ENCODE data around the gene PTPDC1. TPM values are rescaled to one million over a fixed set of nuclear protein-coding genes. Genes with fewer than 3 reads are reported as not detected.

The PTPDC1 gene
- total RNA-seq, 1 donor from 2014 or later: 9.5 TPM

DNA sequence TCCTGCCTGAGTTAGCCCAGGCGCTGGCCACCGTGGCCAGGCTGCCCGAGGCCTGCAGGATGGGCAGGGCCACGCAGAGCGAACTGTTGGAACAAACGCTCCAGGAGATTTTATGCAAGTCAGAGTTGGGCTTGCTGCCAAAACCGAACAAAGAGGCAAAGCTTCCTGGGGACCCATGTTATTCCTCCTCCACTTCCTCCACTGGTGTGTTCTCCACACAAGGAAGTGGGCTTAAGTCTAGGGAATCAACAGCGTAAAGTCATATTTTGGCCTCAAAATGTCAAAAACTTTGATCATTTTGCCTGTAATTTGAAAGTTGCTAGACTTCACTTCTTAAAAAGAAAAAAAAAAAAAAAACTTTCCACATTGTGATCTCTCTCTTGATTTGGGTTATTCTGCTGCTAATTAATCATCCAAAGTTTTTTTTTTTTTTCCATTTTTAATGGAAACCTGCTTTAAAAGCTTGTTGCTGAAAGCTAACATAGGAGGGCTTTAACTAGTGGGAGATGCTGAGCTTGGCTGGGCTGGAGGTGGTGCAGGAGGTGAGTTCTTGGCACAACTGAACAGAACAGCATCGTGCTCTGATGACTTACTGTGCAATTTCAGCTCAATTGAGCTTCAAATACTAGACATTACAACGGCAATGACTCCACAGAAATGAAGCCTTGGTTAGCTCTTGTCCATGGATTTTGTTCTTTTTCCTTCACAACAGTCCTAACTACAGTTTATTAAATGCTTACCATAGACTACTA, 73.0 kb downstream of the PTPDC1 start:
- TF ChIP-seq, protein P1, sequence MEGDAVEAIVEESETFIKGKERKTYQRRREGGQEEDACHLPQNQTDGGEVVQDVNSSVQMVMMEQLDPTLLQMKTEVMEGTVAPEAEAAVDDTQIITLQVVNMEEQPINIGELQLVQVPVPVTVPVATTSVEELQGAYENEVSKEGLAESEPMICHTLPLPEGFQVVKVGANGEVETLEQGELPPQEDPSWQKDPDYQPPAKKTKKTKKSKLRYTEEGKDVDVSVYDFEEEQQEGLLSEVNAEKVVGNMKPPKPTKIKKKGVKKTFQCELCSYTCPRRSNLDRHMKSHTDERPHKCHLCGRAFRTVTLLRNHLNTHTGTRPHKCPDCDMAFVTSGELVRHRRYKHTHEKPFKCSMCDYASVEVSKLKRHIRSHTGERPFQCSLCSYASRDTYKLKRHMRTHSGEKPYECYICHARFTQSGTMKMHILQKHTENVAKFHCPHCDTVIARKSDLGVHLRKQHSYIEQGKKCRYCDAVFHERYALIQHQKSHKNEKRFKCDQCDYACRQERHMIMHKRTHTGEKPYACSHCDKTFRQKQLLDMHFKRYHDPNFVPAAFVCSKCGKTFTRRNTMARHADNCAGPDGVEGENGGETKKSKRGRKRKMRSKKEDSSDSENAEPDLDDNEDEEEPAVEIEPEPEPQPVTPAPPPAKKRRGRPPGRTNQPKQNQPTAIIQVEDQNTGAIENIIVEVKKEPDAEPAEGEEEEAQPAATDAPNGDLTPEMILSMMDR (conservative IDR thresholded peaks at IDR 0.05): no peak
- Mint-ChIP-seq H3K27ac (ENCODE audit: unreplicated experiment) (no peak overlapping the region), H3K9me3 (peaks cover 4% of the 10 kb centered on the region), H3K36me3 (ENCODE audit: low read depth) (no peaks in the 10 kb centered on the region), H3K4me3 (no peak overlapping the region), H3K4me1 (peaks cover 6% of the 10 kb centered on the region), H3K27me3 (ENCODE audit: low read depth) (peaks cover 2% of the 10 kb centered on the region)
- DNase-seq (ENCODE audit: low read depth, low spot score): no peak

Other genes with a start within 250 kb of the PTPDC1 start
- 0.23 TPM in 1 of 2 replicates, not detected in the other for gene BARX1, start 129.1 kb upstream of the PTPDC1 start, total RNA-seq
- 5.9 and 7.6 TPM in 2 replicates for gene ZNF169, start 174.8 kb downstream of the PTPDC1 start, total RNA-seq
- 0.09 TPM in 1 of 2 replicates, not detected in the other for gene NUTM2F, start 244.2 kb downstream of the PTPDC1 start, total RNA-seq

Measured in neural crest cell (in vitro differentiated cells).